Measurements from ENCODE around the gene ARHGEF1.
"Not testable (repeated sequence)": the region's sequence is repeated elsewhere in the genome, so short reads cannot be mapped to it uniquely, and the experiment has no call there.

ARHGEF1 gene

GRCh38 chr19:41906916-41907680 lies 24.1 kb downstream of the ARHGEF1 start:
- no peak for FAIRE-seq

GRCh38 chr19:41907994-41908615 lies 25.1 kb downstream of the ARHGEF1 start:
- FAIRE-seq, result no peak

GRCh38 chr19:41908724-41909464 lies 25.9 kb downstream of the ARHGEF1 start:
- no peak for FAIRE-seq

- no peak for FAIRE-seq
These were observed 26.7 kb downstream of the ARHGEF1 start for GRCh38 chr19:41909706-41910105.

GRCh38 chr19:41910240-41910991 lies 27.4 kb downstream of the ARHGEF1 start:
- no peak for FAIRE-seq

- FAIRE-seq, result no peak
These were observed 28.3 kb downstream of the ARHGEF1 start for GRCh38 chr19:41910992-41911888.

- FAIRE-seq, result no peak
These were observed 29.1 kb downstream of the ARHGEF1 start for GRCh38 chr19:41911889-41912731.

GRCh38 chr19:41912899-41913537 lies 30.0 kb downstream of the ARHGEF1 start:
- no peak for FAIRE-seq

GRCh38 chr19:41913538-41914423 lies 30.8 kb downstream of the ARHGEF1 start:
- FAIRE-seq, result no peak

- FAIRE-seq, result not testable (repeated sequence)
These were observed 31.4 kb downstream of the ARHGEF1 start for GRCh38 chr19:41914424-41914834.

GRCh38 chr19:41915021-41915775 lies 32.2 kb downstream of the ARHGEF1 start:
- FAIRE-seq, result no peak

GRCh38 chr19:41915776-41916414 lies 32.9 kb downstream of the ARHGEF1 start:
- no peak for FAIRE-seq

GRCh38 chr19:41917676-41918075 lies 34.7 kb downstream of the ARHGEF1 start:
- FAIRE-seq, result no peak

- FAIRE-seq, result no peak
These were observed 35.1 kb downstream of the ARHGEF1 start for GRCh38 chr19:41918095-41918494.

- no peak for FAIRE-seq
These were observed 35.8 kb downstream of the ARHGEF1 start for GRCh38 chr19:41918653-41919244.

GRCh38 chr19:41919948-41920712 lies 37.1 kb downstream of the ARHGEF1 start:
- FAIRE-seq, result no peak

Data from endometrium (tissue), 2 donors.